SU-DHL-6 (cell line): ENCODE measurements around the gene AHDC1.

Experiments
- CTCF ChIP-seq: fragments of 200-600 bp; sonication (generic); IDR thresholded peaks from one replicate; pipeline ENCODE4 v1.5.1; 2017; ENCODE audit warnings: antibody characterized with exemption, mild to moderate bottlenecking, low read length, moderate library complexity; ENCODE audit not compliant: insufficient read depth, poor library complexity, severe bottlenecking
- EZH2phosphoT487 ChIP-seq: fragments of 200-600 bp; sonication (generic), shearing (Covaris generic); conservative IDR thresholded peaks from 2 replicates; pipeline ENCODE4 v1.6.1; 2018; ENCODE audit warnings: mild to moderate bottlenecking, antibody characterized with exemption, low read length, moderate library complexity, mixed read lengths

GRCh38 chr1:27491748-27492700, 111.9 kb downstream of the AHDC1 start:
- TF ChIP-seq CTCF, result no peak
- TF ChIP-seq EZH2phosphoT487, result no peak
